NCI-H82 treated with DMSO at 0.1 percent for 48 hours (cell line): Measurements from ENCODE around the gene KCNH1.
"Not testable (repeated sequence)": the region's sequence is repeated elsewhere in the genome, so short reads cannot be mapped to it uniquely, and the experiment has no call there.

Experiments
- DNase-seq: peaks from one replicate; lab custom pipeline; 2025; ENCODE audit not compliant: unreplicated experiment; lab: John Stamatoyannopoulos, UW

KCNH1 gene

GRCh38 chr1:211095381-211095780 lies 38.6 kb downstream of the KCNH1 start:
- DNase-seq = no peak

GRCh38 chr1:211092955-211093354 lies 41.0 kb downstream of the KCNH1 start:
- no peak for DNase-seq

GRCh38 chr1:211091867-211092266 lies 42.1 kb downstream of the KCNH1 start:
- no peak for DNase-seq

- no peak for DNase-seq
Observed at GRCh38 chr1:211089536-211089935, 44.4 kb downstream of the KCNH1 start.

GRCh38 chr1:211088156-211088555 lies 45.8 kb downstream of the KCNH1 start:
- no peak for DNase-seq

GRCh38 chr1:211082824-211083223 lies 51.1 kb downstream of the KCNH1 start:
- DNase-seq = no peak

- DNase-seq = not testable (repeated sequence)
Observed at GRCh38 chr1:211081447-211081846, 52.5 kb downstream of the KCNH1 start.

GRCh38 chr1:211068976-211069375 lies 65.0 kb downstream of the KCNH1 start:
- no peak for DNase-seq

- no peak for DNase-seq
Observed at GRCh38 chr1:211066781-211067384, 67.1 kb downstream of the KCNH1 start.

- DNase-seq = not testable (repeated sequence)
Observed at GRCh38 chr1:211041838-211042237, 92.1 kb downstream of the KCNH1 start.

- DNase-seq = no peak
Observed at GRCh38 chr1:211037095-211037494, 96.9 kb downstream of the KCNH1 start.

- no peak for DNase-seq
Observed at GRCh38 chr1:211036381-211037060, 97.4 kb downstream of the KCNH1 start.

- no peak for DNase-seq
Observed at GRCh38 chr1:211035821-211036380, 98.0 kb downstream of the KCNH1 start.

- DNase-seq = no peak
Observed at GRCh38 chr1:211033921-211034525, 99.9 kb downstream of the KCNH1 start.

GRCh38 chr1:211024901-211025300 lies 109.0 kb downstream of the KCNH1 start:
- no peak for DNase-seq

GRCh38 chr1:211019266-211019665 lies 114.7 kb downstream of the KCNH1 start:
- DNase-seq = no peak

GRCh38 chr1:211018690-211019089 lies 115.3 kb downstream of the KCNH1 start:
- no peak for DNase-seq

GRCh38 chr1:211017075-211017718 lies 116.8 kb downstream of the KCNH1 start:
- no peak for DNase-seq

GRCh38 chr1:211014275-211014674 lies 119.7 kb downstream of the KCNH1 start:
- DNase-seq = no peak

GRCh38 chr1:211013346-211014240 lies 120.4 kb downstream of the KCNH1 start:
- no peak for DNase-seq

- DNase-seq = not testable (repeated sequence)
Observed at GRCh38 chr1:211011128-211011527, 122.8 kb downstream of the KCNH1 start.
